ENCODE data around the gene PTGS1.

GRCh38 chr9:122342323-122343050 is 28.3 kb upstream of the PTGS1 start:
- TF ChIP-seq EZH2 (IDR thresholded peaks at IDR 0.05; ENCODE audit: low read length), result no peak
- TF ChIP-seq, protein P1, sequence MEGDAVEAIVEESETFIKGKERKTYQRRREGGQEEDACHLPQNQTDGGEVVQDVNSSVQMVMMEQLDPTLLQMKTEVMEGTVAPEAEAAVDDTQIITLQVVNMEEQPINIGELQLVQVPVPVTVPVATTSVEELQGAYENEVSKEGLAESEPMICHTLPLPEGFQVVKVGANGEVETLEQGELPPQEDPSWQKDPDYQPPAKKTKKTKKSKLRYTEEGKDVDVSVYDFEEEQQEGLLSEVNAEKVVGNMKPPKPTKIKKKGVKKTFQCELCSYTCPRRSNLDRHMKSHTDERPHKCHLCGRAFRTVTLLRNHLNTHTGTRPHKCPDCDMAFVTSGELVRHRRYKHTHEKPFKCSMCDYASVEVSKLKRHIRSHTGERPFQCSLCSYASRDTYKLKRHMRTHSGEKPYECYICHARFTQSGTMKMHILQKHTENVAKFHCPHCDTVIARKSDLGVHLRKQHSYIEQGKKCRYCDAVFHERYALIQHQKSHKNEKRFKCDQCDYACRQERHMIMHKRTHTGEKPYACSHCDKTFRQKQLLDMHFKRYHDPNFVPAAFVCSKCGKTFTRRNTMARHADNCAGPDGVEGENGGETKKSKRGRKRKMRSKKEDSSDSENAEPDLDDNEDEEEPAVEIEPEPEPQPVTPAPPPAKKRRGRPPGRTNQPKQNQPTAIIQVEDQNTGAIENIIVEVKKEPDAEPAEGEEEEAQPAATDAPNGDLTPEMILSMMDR (optimal IDR thresholded peaks at IDR 0.05 in 1 of 3, IDR thresholded peaks at IDR 0.05 in 1 of 3, conservative IDR thresholded peaks at IDR 0.05 in 1 of 3; ENCODE audit: extremely low read depth in 1 of 3, insufficient read depth in 2 of 3, low read length in 3 of 3), result no peak
